ENCODE results near the gene PTPRN2. TPM values are rescaled to one million over a fixed set of nuclear protein-coding genes. Genes with fewer than 3 reads are reported as not detected.
"Not testable (repeated sequence)": the region's sequence is repeated elsewhere in the genome, so short reads cannot be mapped to it uniquely, and the experiment has no call there.

Gene PTPRN2
- total and polyA plus RNA-seq, 4 experiments from 2014 or later: 1.7 to 2.6 (median 1.9) TPM

DNA sequence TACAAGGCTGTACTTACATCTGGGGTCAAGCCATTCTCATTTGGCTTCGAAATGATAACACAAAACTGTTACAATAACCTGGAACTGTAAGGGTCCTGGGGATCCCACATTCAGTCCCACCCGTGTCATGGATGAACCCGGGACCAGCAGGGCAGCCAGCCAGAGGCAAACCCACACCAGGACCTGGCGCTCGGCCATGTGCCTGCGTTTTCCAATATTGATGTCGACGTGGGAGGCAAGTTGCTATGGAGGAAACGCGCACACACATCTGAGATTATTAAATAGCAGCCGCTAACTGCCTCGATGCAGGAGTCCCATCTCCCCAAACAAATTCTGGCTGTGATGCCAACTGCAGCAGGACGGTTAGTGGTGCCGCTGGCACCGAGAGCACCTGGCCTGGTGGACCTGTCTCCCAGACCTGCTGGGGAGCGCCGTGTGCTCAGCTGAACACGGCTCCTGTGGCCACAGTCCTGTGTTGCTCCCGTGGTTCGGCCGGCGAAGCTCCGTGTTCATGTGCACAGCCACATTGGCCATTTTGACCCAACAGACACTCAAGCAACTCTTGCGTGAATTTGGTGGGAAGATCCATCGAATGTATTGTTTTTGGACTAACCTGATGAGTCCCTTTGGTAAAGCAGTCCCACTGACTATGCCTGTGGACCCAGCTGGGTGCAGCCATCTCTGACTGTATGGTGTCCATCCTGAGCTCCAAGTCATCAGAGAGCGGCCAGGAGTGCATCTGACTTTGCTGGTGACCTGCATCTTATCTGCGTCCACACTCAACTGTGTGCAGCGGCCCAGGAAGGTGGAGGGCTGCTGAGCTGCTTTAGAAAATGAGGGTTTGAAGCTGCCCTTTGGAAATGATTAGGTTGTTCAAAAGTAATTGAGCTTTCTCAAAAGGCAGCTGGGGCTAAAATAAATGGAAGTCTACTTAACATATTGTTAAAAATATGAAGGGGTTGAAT lies 852.7 kb downstream of the PTPRN2 start:
- Mint-ChIP-seq H3K27me3 (peaks cover 2 to 5% of the 10 kb centered on the region in 2 donors), H3K36me3 (no peaks in the 10 kb centered on the region), H3K27ac (no peak overlapping the region), H3K4me3 (no peak overlapping the region), H3K4me1 (peaks cover 0 to 2% (median 0%) of the 10 kb centered on the region in 4 donors), H3K9me3 (peaks cover 0 to 2% (median 0%) of the 10 kb centered on the region in 8 donors)
- DNase-seq: no peak
- intact Hi-C loops (cut with micrococcal nuclease): no loop called here
- POLR2A ChIA-PET (ENCODE audit: partially characterized antibody): no interaction called here
- no peaks in the 10 kb centered on the region for H3K27me3 ChIP-seq (ENCODE audit: insufficient read depth, low read length)
- no peaks in the 10 kb centered on the region for H3K4me1 ChIP-seq (ENCODE audit: insufficient read depth, low read length)
- H3K4me3 ChIP-seq (ENCODE audit: low read length in 2 of 2): no peak overlapping the region
- CTCF ChIA-PET (ENCODE audit: partially characterized antibody): no interaction called here
- H3K9me3 ChIP-seq (ENCODE audit: control insufficient read depth in 1 of 2, low read length in 2 of 2): no peaks in the 10 kb centered on the region
- no peak overlapping the region for H3K27ac ChIP-seq (ENCODE audit: low read depth, low read length)
- H3K36me3 ChIP-seq (ENCODE audit: insufficient read depth, low read length): no peaks in the 10 kb centered on the region

DNA sequence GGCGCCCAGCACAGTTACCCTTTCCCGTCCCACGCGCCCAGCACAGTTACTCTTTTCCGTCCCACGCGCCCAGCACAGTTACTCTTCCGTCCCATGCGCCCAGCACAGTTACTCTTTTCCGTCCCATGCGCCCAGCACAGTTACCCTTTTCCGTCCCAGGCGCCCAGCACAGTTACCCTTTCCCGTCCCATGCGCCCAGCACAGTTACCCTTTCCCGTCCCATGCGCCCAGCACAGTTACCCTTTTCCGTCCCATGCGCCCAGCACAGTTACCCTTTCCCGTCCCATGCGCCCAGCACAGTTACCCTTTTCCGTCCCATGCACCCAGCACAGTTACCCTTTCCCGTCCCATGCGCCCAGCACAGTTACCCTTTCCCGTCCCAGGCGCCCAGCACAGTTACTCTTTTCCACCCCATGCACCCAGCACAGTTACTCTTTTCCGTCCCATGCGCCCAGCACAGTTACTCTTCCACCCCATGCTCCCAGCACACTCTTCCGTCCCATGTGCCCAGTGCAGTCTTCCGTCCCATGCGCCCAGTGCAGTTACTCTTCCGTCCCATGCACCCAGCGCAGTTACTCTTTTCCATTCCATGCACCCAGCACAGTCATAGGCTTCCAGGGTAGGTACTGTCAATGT lies 853.7 kb downstream of the PTPRN2 start:
- H3K4me1 Mint-ChIP-seq; H3K4me1 ChIP-seq (ENCODE audit: insufficient read depth, low read length); H3K9me3 ChIP-seq (ENCODE audit: control insufficient read depth in 1 of 2, low read length in 2 of 2); CTCF ChIA-PET (ENCODE audit: partially characterized antibody); H3K4me3 Mint-ChIP-seq; POLR2A ChIA-PET (ENCODE audit: partially characterized antibody); H3K9me3 Mint-ChIP-seq; H3K36me3 Mint-ChIP-seq; H3K27ac Mint-ChIP-seq; intact Hi-C loops (cut with micrococcal nuclease); DNase-seq; H3K27me3 Mint-ChIP-seq; H3K27me3 ChIP-seq (ENCODE audit: insufficient read depth, low read length); H3K36me3 ChIP-seq (ENCODE audit: insufficient read depth, low read length); H3K27ac ChIP-seq (ENCODE audit: low read depth, low read length); H3K4me3 ChIP-seq (ENCODE audit: low read length in 2 of 2): not testable (repeated sequence)

DNA sequence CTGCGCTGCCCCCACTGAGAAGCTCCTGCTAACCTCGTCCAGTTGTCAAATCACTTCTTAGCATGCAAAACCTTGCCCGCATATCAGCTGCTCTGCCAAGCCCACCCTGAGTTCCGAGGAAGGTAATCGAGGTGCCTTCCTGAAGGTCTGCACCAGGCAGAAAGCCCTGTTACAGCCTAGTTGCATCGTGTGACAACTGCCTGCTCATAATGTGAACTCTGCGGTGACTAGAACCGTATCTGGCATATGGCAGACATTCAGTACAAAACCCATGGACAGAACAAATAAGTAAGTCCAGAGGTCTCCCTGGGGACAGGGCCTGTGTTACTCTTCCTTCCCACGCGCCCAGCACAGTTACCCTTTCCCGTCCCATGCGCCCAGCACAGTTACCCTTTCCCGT lies 856.5 kb downstream of the PTPRN2 start:
- DNase-seq: no peak

DNA sequence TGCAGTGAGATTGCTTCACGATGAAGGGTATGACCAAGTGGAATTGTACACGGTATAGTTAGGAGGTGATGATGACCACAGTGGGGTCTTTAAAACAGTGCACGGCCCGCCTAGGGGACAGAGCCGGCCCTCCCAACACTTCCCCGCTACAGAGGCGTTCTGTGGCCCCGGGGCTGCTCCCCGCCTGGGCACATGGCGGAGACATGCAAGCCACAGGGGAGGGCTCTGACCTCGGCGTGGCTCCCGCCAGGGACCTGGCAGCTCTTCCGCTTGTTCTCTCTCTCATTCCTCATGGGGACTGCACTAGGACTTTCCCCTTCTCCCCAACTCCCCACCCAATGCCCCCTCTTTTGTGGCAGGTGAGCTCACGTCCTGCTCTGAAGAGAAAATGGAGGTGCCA lies 857.0 kb downstream of the PTPRN2 start:
- POLR2A ChIA-PET (ENCODE audit: partially characterized antibody): no interaction called here
- H3K27me3 Mint-ChIP-seq: no peaks in the 10 kb centered on the region
- intact Hi-C loops (cut with micrococcal nuclease): no loop called here

More for the DNA sequence above, 856.5 kb downstream of the PTPRN2 start:
- Histone ChIP-seq H3K4me3 (ENCODE audit: low read length in 2 of 2) (no peak overlapping the region), H3K27ac (ENCODE audit: low read depth, low read length) (no peak overlapping the region), H3K36me3 (ENCODE audit: insufficient read depth, low read length) (no peaks in the 10 kb centered on the region), H3K4me1 (ENCODE audit: insufficient read depth, low read length) (no peaks in the 10 kb centered on the region), H3K27me3 (ENCODE audit: insufficient read depth, low read length) (no peaks in the 10 kb centered on the region), H3K9me3 (ENCODE audit: control insufficient read depth in 1 of 2, low read length in 2 of 2) (no peaks in the 10 kb centered on the region)
- no peak overlapping the region for H3K27ac Mint-ChIP-seq
- no peak overlapping the region for H3K4me3 Mint-ChIP-seq
- intact Hi-C loops (cut with micrococcal nuclease): no loop called here
- H3K9me3 Mint-ChIP-seq: peaks cover 0 to 2% (median 0%) of the 10 kb centered on the region in 8 donors
- no peaks in the 10 kb centered on the region for H3K4me1 Mint-ChIP-seq
- H3K27me3 Mint-ChIP-seq: no peaks in the 10 kb centered on the region
- POLR2A ChIA-PET (ENCODE audit: partially characterized antibody): no interaction called here
- no peaks in the 10 kb centered on the region for H3K36me3 Mint-ChIP-seq
- CTCF ChIA-PET (ENCODE audit: partially characterized antibody): no interaction called here

DNA sequence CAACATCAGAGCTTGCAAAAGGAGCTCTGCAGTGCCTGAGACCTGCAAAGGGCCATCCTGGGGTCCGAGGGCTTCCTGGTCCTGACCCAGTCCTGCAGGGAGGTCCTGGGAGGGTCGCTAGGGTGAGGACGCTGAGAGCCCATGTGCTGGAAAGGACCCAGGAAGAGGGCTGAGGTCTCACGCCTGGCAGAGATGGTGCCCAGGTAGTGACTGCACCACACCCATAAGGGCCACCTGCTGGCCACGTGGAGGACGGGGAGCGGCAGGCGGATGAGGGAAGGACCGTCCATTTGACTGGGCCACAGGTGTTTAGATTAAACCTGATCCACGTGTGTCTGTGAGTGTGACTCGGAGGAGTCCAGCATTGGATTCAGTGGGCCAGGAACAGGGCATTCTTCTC lies 858.1 kb downstream of the PTPRN2 start:
- Mint-ChIP-seq H3K36me3 (no peaks in the 10 kb centered on the region), H3K9me3 (peaks cover 0 to 2% (median 0%) of the 10 kb centered on the region in 8 donors), H3K27me3 (no peaks in the 10 kb centered on the region), H3K4me3 (no peak overlapping the region), H3K4me1 (no peaks in the 10 kb centered on the region), H3K27ac (no peak overlapping the region)
- no peak for DNase-seq
- intact Hi-C loops (cut with micrococcal nuclease): no loop called here
- H3K9me3 ChIP-seq (ENCODE audit: control insufficient read depth in 1 of 2, low read length in 2 of 2): no peaks in the 10 kb centered on the region
- H3K27ac ChIP-seq (ENCODE audit: low read depth, low read length): no peak overlapping the region
- POLR2A ChIA-PET (ENCODE audit: partially characterized antibody): no interaction called here
- no peaks in the 10 kb centered on the region for H3K4me1 ChIP-seq (ENCODE audit: insufficient read depth, low read length)
- no peaks in the 10 kb centered on the region for H3K36me3 ChIP-seq (ENCODE audit: insufficient read depth, low read length)
- CTCF ChIA-PET (ENCODE audit: partially characterized antibody): no interaction called here
- H3K4me3 ChIP-seq (ENCODE audit: low read length in 2 of 2): no peak overlapping the region
- H3K27me3 ChIP-seq (ENCODE audit: insufficient read depth, low read length): no peaks in the 10 kb centered on the region

More for the DNA sequence above, 857.0 kb downstream of the PTPRN2 start:
- no peaks in the 10 kb centered on the region for H3K4me1 ChIP-seq (ENCODE audit: insufficient read depth, low read length)
- H3K36me3 ChIP-seq (ENCODE audit: insufficient read depth, low read length): no peaks in the 10 kb centered on the region
- Mint-ChIP-seq H3K4me1 (no peaks in the 10 kb centered on the region), H3K27ac (no peak overlapping the region), H3K4me3 (no peak overlapping the region), H3K36me3 (no peaks in the 10 kb centered on the region), H3K9me3 (peaks cover 0 to 2% (median 0%) of the 10 kb centered on the region in 8 donors)
- no peak for DNase-seq
- no peaks in the 10 kb centered on the region for H3K27me3 ChIP-seq (ENCODE audit: insufficient read depth, low read length)
- no peaks in the 10 kb centered on the region for H3K9me3 ChIP-seq (ENCODE audit: control insufficient read depth in 1 of 2, low read length in 2 of 2)
- CTCF ChIA-PET (ENCODE audit: partially characterized antibody): no interaction called here
- H3K27ac ChIP-seq (ENCODE audit: low read depth, low read length): no peak overlapping the region
- no peak overlapping the region for H3K4me3 ChIP-seq (ENCODE audit: low read length in 2 of 2)

DNA sequence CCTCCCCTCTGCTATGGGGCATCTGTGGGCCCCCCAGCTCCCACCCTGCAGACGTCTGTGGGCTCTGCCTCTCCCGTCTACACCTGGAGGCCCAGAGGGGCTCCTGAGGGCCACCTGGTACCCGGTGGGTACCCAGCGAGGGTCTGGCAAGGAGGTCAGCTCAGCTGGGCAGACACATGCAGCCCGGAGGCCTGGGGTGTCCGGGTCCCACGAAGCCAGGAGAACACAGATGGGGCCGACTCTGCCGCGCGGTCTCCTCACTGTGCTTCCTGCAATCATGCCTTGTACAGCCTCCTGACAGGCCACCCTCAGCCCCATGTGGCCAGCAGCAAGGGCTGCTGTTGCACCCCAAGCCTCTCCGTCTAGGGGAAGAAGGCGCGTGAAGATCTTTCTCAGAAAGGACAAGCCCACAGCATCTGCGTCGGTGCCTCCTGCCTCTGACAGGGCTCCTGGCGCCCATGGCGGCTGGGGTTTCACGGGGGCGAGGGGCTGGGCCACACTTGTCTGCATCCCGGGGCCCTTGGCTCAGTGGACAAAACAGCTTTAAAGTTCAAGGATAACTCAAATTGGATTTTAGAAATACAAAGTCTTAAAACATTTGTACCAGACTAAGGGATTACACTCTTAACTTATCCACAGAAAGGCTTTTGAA lies 859.5 kb downstream of the PTPRN2 start:
- Mint-ChIP-seq H3K27ac (no peak overlapping the region), H3K9me3 (no peaks in the 10 kb centered on the region), H3K4me3 (no peak overlapping the region), H3K27me3 (peaks cover 3 to 6% of the 10 kb centered on the region in 2 donors), H3K36me3 (no peaks in the 10 kb centered on the region), H3K4me1 (no peaks in the 10 kb centered on the region)
- H3K4me1 ChIP-seq (ENCODE audit: insufficient read depth, low read length): no peaks in the 10 kb centered on the region
- H3K4me3 ChIP-seq (ENCODE audit: low read length in 2 of 2): no peak overlapping the region
- H3K9me3 ChIP-seq (ENCODE audit: control insufficient read depth in 1 of 2, low read length in 2 of 2): no peaks in the 10 kb centered on the region
- POLR2A ChIA-PET (ENCODE audit: partially characterized antibody): no interaction called here
- no peak overlapping the region for H3K27ac ChIP-seq (ENCODE audit: low read depth, low read length)
- DNase-seq: no peak
- CTCF ChIA-PET (ENCODE audit: partially characterized antibody): interaction anchor here (0.7 to 0.9 kb wide), 2 partner anchors 14 to 344 kb away, joined by 3 read pairs; no protein-coding TSS in a partner anchor
- H3K27me3 ChIP-seq (ENCODE audit: insufficient read depth, low read length): no peaks in the 10 kb centered on the region
- H3K36me3 ChIP-seq (ENCODE audit: insufficient read depth, low read length): no peaks in the 10 kb centered on the region
- intact Hi-C loops (cut with micrococcal nuclease): no loop called here

DNA sequence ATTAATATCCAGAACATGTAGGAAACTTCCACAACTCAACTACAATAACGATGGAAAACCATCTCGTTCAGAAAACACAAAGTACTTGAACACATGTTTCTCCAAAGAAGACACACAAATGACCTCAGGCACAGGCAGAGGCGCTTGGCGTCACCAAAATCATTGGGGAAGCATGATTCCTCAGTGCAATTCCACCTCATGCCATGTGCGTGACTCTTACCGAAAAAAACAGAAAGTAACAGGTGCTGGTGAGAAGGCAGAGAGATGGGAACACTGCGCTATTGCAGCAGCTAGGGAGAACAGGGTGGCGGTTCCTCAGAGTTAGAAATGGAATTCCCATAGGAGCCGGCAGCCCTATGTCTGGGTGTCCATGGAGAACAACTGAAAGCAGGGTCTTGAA lies 860.9 kb downstream of the PTPRN2 start:
- Histone ChIP-seq H3K4me1 (ENCODE audit: insufficient read depth, low read length) (no peaks in the 10 kb centered on the region), H3K4me3 (ENCODE audit: low read length in 2 of 2) (no peak overlapping the region), H3K27me3 (ENCODE audit: insufficient read depth, low read length) (no peaks in the 10 kb centered on the region), H3K36me3 (ENCODE audit: insufficient read depth, low read length) (no peaks in the 10 kb centered on the region), H3K9me3 (ENCODE audit: control insufficient read depth in 1 of 2, low read length in 2 of 2) (no peaks in the 10 kb centered on the region), H3K27ac (ENCODE audit: low read depth, low read length) (no peak overlapping the region)
- no peaks in the 10 kb centered on the region for H3K4me1 Mint-ChIP-seq
- ChIA-PET POLR2A (ENCODE audit: partially characterized antibody) (no interaction called here), CTCF (ENCODE audit: partially characterized antibody) (no interaction called here)
- peaks cover 5 to 6% of the 10 kb centered on the region in 2 donors for H3K27me3 Mint-ChIP-seq
- no peak for DNase-seq
- H3K36me3 Mint-ChIP-seq: no peaks in the 10 kb centered on the region
- intact Hi-C loops (cut with micrococcal nuclease): no loop called here
- H3K4me3 Mint-ChIP-seq: no peak overlapping the region
- no peak overlapping the region for H3K27ac Mint-ChIP-seq
- H3K9me3 Mint-ChIP-seq: no peaks in the 10 kb centered on the region

Data from CD4-positive, alpha-beta memory T cell (primary cell).